PC-9 (cell line): Measurements from ENCODE around the gene PRR29. TPM values are rescaled to one million over a fixed set of nuclear protein-coding genes. Genes with fewer than 3 reads are reported as not detected.

ENCODE experiments used
- BruUV-seq: library from RNA; stranded (reverse); fragments of 400-500 nt; replicated peaks from 2 replicates; lab custom pipeline; 2021; lab: Mats Ljungman, UMichigan
- CTCF ChIA-PET: fragments of 300-600 bp; sonication (Branson Sonifier 250); formaldehyde crosslinking; loops from one replicate; lab custom pipeline; 2022; ENCODE audit warnings: antibody characterized with exemption; lab: Charles Lee
- POLR2A ChIA-PET: fragments of 300-600 bp; sonication (Branson Sonifier 250); formaldehyde crosslinking; loops from one replicate; lab custom pipeline; 2022; ENCODE audit warnings: antibody characterized with exemption; ENCODE audit not compliant: unreplicated experiment; lab: Charles Lee
- DNase-seq, 2 experiments: peaks; one replicate each; pipeline versions ENCODE4 v3.0.0 to v3.0.0-alpha.2; 2015 to 2022; ENCODE audit warnings: mixed read lengths in 1 of 2
- H2AFZ ChIP-seq: fragments of 200-600 bp; sonication (generic); 2 replicates; pipeline ENCODE4 v1.8.1; 2017; ENCODE audit warnings: antibody characterized with exemption
- H3F3A ChIP-seq: fragments of 200-600 bp; sonication (generic); 2 replicates; pipeline ENCODE4 v1.8.1; 2017; ENCODE audit warnings: antibody characterized with exemption, mild to moderate bottlenecking, low read depth; ENCODE audit not compliant: insufficient read depth
- H3K27ac ChIP-seq: fragments of 200-600 bp; sonication (generic); 2 replicates; pipeline ENCODE4 v1.6.1; 2016; ENCODE audit warnings: mixed run types
- H3K27me3 ChIP-seq: fragments of 200-600 bp; sonication (generic); 2 replicates; pipeline ENCODE4 v1.6.1; 2016; ENCODE audit warnings: low read depth, mixed run types; ENCODE audit not compliant: insufficient read depth
- H3K36me3 ChIP-seq: fragments of 200-600 bp; sonication (generic); 2 replicates; pipeline ENCODE4 v1.6.1; 2016; ENCODE audit warnings: low read depth, mixed run types
- H3K4me1 ChIP-seq: fragments of 200-600 bp; sonication (generic); replicated peaks from 2 replicates; pipeline ENCODE4 v1.6.1; 2016; ENCODE audit warnings: mixed run types; ENCODE audit not compliant: insufficient read depth
- H3K4me2 ChIP-seq: fragments of 200-600 bp; sonication (generic); 2 replicates; pipeline ENCODE4 v1.6.1; 2017; ENCODE audit warnings: mixed run types
- H3K4me3 ChIP-seq: fragments of 200-600 bp; sonication (generic); 2 replicates; pipeline ENCODE4 v1.6.1; 2016; ENCODE audit warnings: mixed run types
- H3K79me2 ChIP-seq: fragments of 200-600 bp; sonication (generic); 2 replicates; pipeline ENCODE4 v1.6.1; 2017; ENCODE audit warnings: low read depth, mixed run types
- H3K9me2 ChIP-seq: fragments of 200-600 bp; sonication (generic); 2 replicates; pipeline ENCODE4 v1.8.1; 2017; ENCODE audit warnings: mild to moderate bottlenecking; ENCODE audit not compliant: insufficient read depth
- H3K9me3 ChIP-seq: fragments of 200-600 bp; sonication (generic); 2 replicates; pipeline ENCODE4 v1.8.1; 2016; ENCODE audit warnings: low read depth; ENCODE audit not compliant: insufficient read depth
- H4K20me1 ChIP-seq: fragments of 200-600 bp; sonication (generic); 2 replicates; pipeline ENCODE4 v1.8.1; 2017; ENCODE audit not compliant: insufficient read depth
- EZH2 ChIP-seq: fragments of 200-600 bp; sonication (generic); IDR thresholded peaks from 2 replicates; pipeline ENCODE4 v1.8.0; 2017; ENCODE audit warnings: antibody characterized with exemption, low read depth
- intact Hi-C: fragments of 100-400 bp; cut with micrococcal nuclease; formaldehyde crosslinking; loops from one replicate; pipeline ENCODE4 v1.10.0; 2022; ENCODE audit not compliant: unreplicated experiment
- total RNA-seq: library from RNA; stranded (reverse); gene quantifications from 2 replicates; pipeline ENCODE4 v1.2.3, GENCODE V29; 2021
- TF ChIP-seq, protein P1 (sequence below): fragments of 200-600 bp; sonication (generic); conservative IDR thresholded peaks from 2 replicates; pipeline ENCODE4 v1.6.1; 2017; ENCODE audit warnings: mixed run types, antibody characterized with exemption, mild to moderate bottlenecking, moderate library complexity

Gene PRR29
- total RNA-seq, 1 experiment from 2014 or later: 2.4 TPM

GRCh38 chr17:63955791-63956190, 42.4 kb upstream of the PRR29 start:
- Histone ChIP-seq H2AFZ (no peak overlapping the region), H3K27me3 (no peaks in the 10 kb centered on the region; the same call in 1 of the 2 replicates), H3K9me2 (no peaks in the 10 kb centered on the region), H4K20me1 (no peaks in the 10 kb centered on the region), H3K27ac (no peak overlapping the region), H3K4me2 (no peak overlapping the region), H3K9me3 (no peaks in the 10 kb centered on the region), H3K4me1 (peaks cover 6% of the 10 kb centered on the region; the same call in 1 of the 2 replicates), H3K36me3 (no peaks in the 10 kb centered on the region), H3K79me2 (no peaks in the 10 kb centered on the region), H3K4me3 (no peak overlapping the region), H3F3A (no peaks in the 10 kb centered on the region)
- ChIA-PET POLR2A (no interaction called here), CTCF (interaction anchor here (0.6 kb wide), 1 partner anchor 132 kb away, joined by 3 read pairs; no protein-coding TSS in a partner anchor)
- no TSS peak for BruUV-seq
- no peak for TF ChIP-seq EZH2
- TF ChIP-seq, protein P1, sequence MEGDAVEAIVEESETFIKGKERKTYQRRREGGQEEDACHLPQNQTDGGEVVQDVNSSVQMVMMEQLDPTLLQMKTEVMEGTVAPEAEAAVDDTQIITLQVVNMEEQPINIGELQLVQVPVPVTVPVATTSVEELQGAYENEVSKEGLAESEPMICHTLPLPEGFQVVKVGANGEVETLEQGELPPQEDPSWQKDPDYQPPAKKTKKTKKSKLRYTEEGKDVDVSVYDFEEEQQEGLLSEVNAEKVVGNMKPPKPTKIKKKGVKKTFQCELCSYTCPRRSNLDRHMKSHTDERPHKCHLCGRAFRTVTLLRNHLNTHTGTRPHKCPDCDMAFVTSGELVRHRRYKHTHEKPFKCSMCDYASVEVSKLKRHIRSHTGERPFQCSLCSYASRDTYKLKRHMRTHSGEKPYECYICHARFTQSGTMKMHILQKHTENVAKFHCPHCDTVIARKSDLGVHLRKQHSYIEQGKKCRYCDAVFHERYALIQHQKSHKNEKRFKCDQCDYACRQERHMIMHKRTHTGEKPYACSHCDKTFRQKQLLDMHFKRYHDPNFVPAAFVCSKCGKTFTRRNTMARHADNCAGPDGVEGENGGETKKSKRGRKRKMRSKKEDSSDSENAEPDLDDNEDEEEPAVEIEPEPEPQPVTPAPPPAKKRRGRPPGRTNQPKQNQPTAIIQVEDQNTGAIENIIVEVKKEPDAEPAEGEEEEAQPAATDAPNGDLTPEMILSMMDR: no peak
- intact Hi-C loops: no loop called here
- no peak for DNase-seq

GRCh38 chr17:63956296-63956920, 41.7 kb upstream of the PRR29 start:
- Histone ChIP-seq H3K9me3 (no peaks in the 10 kb centered on the region), H3K79me2 (no peaks in the 10 kb centered on the region), H3K4me2 (no peak overlapping the region), H3K27ac (no peak overlapping the region), H2AFZ (no peak overlapping the region), H3K9me2 (no peaks in the 10 kb centered on the region), H3K36me3 (no peaks in the 10 kb centered on the region), H3K4me1 (peaks cover 12% of the 10 kb centered on the region), H3F3A (no peaks in the 10 kb centered on the region), H4K20me1 (no peaks in the 10 kb centered on the region), H3K27me3 (no peaks in the 10 kb centered on the region; the same call in 1 of the 2 replicates), H3K4me3 (no peak overlapping the region)
- POLR2A ChIA-PET: no interaction called here
- CTCF ChIA-PET: no interaction called here
- intact Hi-C loops: no loop called here
- TF ChIP-seq EZH2: no peak
- TF ChIP-seq, protein P1: no peak
- no peak for DNase-seq
- no TSS peak for BruUV-seq

- H2AFZ ChIP-seq: no peak overlapping the region
- no peaks in the 10 kb centered on the region for H3K27me3 ChIP-seq
- peaks cover 12% of the 10 kb centered on the region for H3F3A ChIP-seq
- no peaks in the 10 kb centered on the region for H4K20me1 ChIP-seq
- no peak overlapping the region for H3K4me3 ChIP-seq
- no peak overlapping the region for H3K27ac ChIP-seq
- no peak for TF ChIP-seq EZH2
- TF ChIP-seq, protein P1: no peak
- H3K4me1 ChIP-seq: peaks cover 14% of the 10 kb centered on the region
- no peaks in the 10 kb centered on the region for H3K79me2 ChIP-seq
- ChIA-PET CTCF (no interaction called here), POLR2A (no interaction called here)
- no TSS peak for BruUV-seq
- H3K9me2 ChIP-seq: no peaks in the 10 kb centered on the region
- H3K9me3 ChIP-seq: no peaks in the 10 kb centered on the region
- H3K36me3 ChIP-seq: no peaks in the 10 kb centered on the region
- intact Hi-C loops: no loop called here
- DNase-seq: no peak
- H3K4me2 ChIP-seq: 0 out of 2 replicates have a peak overlapping the region, but pooled peaks have one; percentile 76
These were observed 38.1 kb upstream of the PRR29 start for GRCh38 chr17:63960006-63960405.
